Measurements from ENCODE around the gene LAMB3.
"Not testable (repeated sequence)": the region's sequence is repeated elsewhere in the genome, so short reads cannot be mapped to it uniquely, and the experiment has no call there.

LAMB3 gene

DNA sequence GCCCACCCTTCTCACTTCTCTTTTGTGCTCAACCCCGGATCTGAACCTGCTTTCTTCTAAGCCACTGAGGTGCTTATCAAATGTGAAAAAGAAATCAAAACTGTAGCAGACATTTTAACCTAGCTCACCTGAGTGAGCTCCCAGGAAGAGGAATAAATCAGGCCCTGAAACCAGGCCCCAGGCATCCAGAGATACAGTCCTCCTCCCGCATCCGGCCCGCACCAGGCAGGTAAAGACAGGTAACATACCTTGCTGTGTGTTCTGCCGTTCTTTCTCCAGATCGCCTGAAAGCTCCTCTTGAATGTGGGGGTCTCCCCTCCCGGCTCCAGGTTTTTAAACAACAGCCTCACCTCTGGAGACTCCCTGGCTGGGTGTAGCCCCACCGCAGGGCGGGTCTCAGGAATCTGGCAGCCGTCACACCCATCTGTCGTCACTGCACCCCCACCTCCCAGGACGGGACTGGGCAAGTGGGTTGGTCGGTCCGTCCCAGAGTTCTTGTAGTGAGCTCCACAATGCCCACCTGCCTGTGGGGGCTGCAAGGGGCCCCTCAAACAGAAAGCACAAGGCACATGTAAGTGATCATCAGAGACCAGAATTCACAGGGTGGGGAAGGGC lies at the start of gene LAMB3:
Gene LAMB3 (minus strand): TSS at position 305 of the 615 bp plus-strand sequence. CDS start 1,481 bp downstream, outside the sequence.
- Mint-ChIP-seq H3K36me3 (ENCODE audit: low read depth) (no peaks in the 10 kb centered on the region), H3K9me3 (no peaks in the 10 kb centered on the region), H3K27me3 (no peaks in the 10 kb centered on the region), H3K4me3 (no peak within 1 kb of the TSS), H3K4me1 (ENCODE audit: low read depth) (peaks cover 50% of the 10 kb centered on the region), H3K27ac (peak within 1 kb of the TSS; percentile 74)
- no peak for DNase-seq

DNA sequence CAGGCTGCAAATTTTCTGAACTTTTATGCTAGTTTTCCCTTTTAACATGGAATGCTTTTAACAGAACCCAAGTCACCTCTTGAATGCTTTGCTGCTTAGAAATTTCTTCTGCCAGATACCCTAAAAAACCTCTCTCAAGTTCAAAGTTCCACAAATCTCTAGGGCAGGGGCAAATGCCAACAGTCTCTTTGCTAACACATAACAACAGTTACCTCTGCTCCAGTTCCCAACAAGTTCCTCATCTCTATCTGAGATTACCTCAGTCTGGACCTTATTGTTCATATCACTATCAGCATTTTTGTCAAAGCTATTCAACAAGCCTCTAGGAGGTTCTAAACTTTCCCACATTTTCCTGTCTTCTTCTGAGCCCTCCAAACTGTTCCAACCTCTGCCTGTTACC lies 48.5 kb upstream of the LAMB3 start:
- not testable (repeated sequence) for H3K4me3 Mint-ChIP-seq; DNase-seq; H3K9me3 Mint-ChIP-seq; H3K36me3 Mint-ChIP-seq (ENCODE audit: low read depth); H3K27me3 Mint-ChIP-seq
- Mint-ChIP-seq H3K27ac (peak overlapping the region; percentile 8), H3K4me1 (ENCODE audit: low read depth) (peaks cover 54% of the 10 kb centered on the region)

GRCh38 chr1:209697126-209697525 lies 44.9 kb upstream of the LAMB3 start:
- no peak for DNase-seq
- Mint-ChIP-seq H3K4me3 (no peak overlapping the region), H3K9me3 (no peaks in the 10 kb centered on the region), H3K27ac (peak overlapping the region; percentile 37), H3K36me3 (ENCODE audit: low read depth) (no peaks in the 10 kb centered on the region), H3K27me3 (no peaks in the 10 kb centered on the region), H3K4me1 (ENCODE audit: low read depth) (peaks cover 55% of the 10 kb centered on the region)

GRCh38 chr1:209696673-209697072 lies 44.4 kb upstream of the LAMB3 start:
- DNase-seq = no peak
- Mint-ChIP-seq H3K4me3 (no peak overlapping the region), H3K27me3 (no peaks in the 10 kb centered on the region), H3K9me3 (no peaks in the 10 kb centered on the region), H3K4me1 (ENCODE audit: low read depth) (peaks cover 54% of the 10 kb centered on the region), H3K36me3 (ENCODE audit: low read depth) (no peaks in the 10 kb centered on the region), H3K27ac (peak overlapping the region; percentile 47)

- Mint-ChIP-seq H3K4me3 (no peak overlapping the region), H3K4me1 (ENCODE audit: low read depth) (peaks cover 43% of the 10 kb centered on the region)
These were observed 40.7 kb upstream of the LAMB3 start for GRCh38 chr1:209692745-209693504.

GRCh38 chr1:209692296-209692695 lies 40.1 kb upstream of the LAMB3 start:
- Mint-ChIP-seq H3K27me3 (no peaks in the 10 kb centered on the region), H3K9me3 (no peaks in the 10 kb centered on the region), H3K4me1 (ENCODE audit: low read depth) (peaks cover 45% of the 10 kb centered on the region), H3K4me3 (no peak overlapping the region), H3K27ac (peak overlapping the region; percentile 12), H3K36me3 (ENCODE audit: low read depth) (no peaks in the 10 kb centered on the region)
- DNase-seq = no peak

More at GRCh38 chr1:209692745-209693504, 40.7 kb upstream of the LAMB3 start:
- no peaks in the 10 kb centered on the region for H3K9me3 Mint-ChIP-seq
- peak; percentile 74 for DNase-seq
- H3K27ac Mint-ChIP-seq = no peak overlapping the region
- no peaks in the 10 kb centered on the region for H3K27me3 Mint-ChIP-seq
- H3K36me3 Mint-ChIP-seq (ENCODE audit: low read depth) = no peaks in the 10 kb centered on the region

- Mint-ChIP-seq H3K27me3 (no peaks in the 10 kb centered on the region), H3K4me3 (no peak overlapping the region), H3K36me3 (ENCODE audit: low read depth) (no peaks in the 10 kb centered on the region), H3K4me1 (ENCODE audit: low read depth) (peaks cover 45% of the 10 kb centered on the region), H3K9me3 (no peaks in the 10 kb centered on the region), H3K27ac (no peak overlapping the region)
- no peak for DNase-seq
These were observed 39.0 kb upstream of the LAMB3 start for GRCh38 chr1:209691237-209691636.

- Mint-ChIP-seq H3K4me1 (ENCODE audit: low read depth) (peaks cover 53% of the 10 kb centered on the region), H3K36me3 (ENCODE audit: low read depth) (no peaks in the 10 kb centered on the region), H3K4me3 (no peak overlapping the region), H3K9me3 (no peaks in the 10 kb centered on the region), H3K27ac (no peak overlapping the region), H3K27me3 (no peaks in the 10 kb centered on the region)
- no peak for DNase-seq
These were observed 37.3 kb upstream of the LAMB3 start for GRCh38 chr1:209689477-209689876.

GRCh38 chr1:209688746-209689234 lies 36.6 kb upstream of the LAMB3 start:
- H3K36me3 Mint-ChIP-seq (ENCODE audit: low read depth) = no peaks in the 10 kb centered on the region
- no peak for DNase-seq
- H3K27ac Mint-ChIP-seq = no peak overlapping the region
- no peak overlapping the region for H3K4me3 Mint-ChIP-seq
- no peaks in the 10 kb centered on the region for H3K9me3 Mint-ChIP-seq
- peaks cover 50% of the 10 kb centered on the region for H3K4me1 Mint-ChIP-seq (ENCODE audit: low read depth)
- H3K27me3 Mint-ChIP-seq = no peaks in the 10 kb centered on the region

GRCh38 chr1:209686322-209686721 lies 34.1 kb upstream of the LAMB3 start:
- H3K4me1 Mint-ChIP-seq (ENCODE audit: low read depth) = peaks cover 36% of the 10 kb centered on the region
- no peaks in the 10 kb centered on the region for H3K27me3 Mint-ChIP-seq
- H3K4me3 Mint-ChIP-seq = peak overlapping the region; percentile 3
- H3K9me3 Mint-ChIP-seq = no peaks in the 10 kb centered on the region
- no peaks in the 10 kb centered on the region for H3K36me3 Mint-ChIP-seq (ENCODE audit: low read depth)
- H3K27ac Mint-ChIP-seq = peak overlapping the region; percentile 34
- no peak for DNase-seq

DNA sequence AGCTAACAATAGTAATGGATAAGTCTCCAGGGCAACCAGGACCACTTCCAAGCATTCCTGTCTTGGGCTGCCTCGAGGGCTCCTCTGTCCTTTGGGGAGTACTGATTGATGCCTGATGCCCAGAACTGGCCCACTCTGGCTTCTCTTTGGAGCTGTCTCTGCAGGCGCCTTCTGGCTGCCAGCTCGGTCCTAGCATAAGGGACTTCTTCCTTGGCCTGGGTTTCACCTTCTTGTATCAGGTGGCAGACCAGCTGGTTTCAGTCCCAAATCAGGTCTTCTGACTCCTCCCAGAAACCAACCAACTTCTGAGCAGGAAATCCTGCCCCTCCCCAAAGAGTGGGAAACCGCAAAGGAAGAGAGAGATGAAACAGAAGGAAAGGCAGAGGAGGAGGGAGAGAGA lies 33.6 kb upstream of the LAMB3 start:
- Mint-ChIP-seq H3K4me1 (ENCODE audit: low read depth) (peaks cover 36% of the 10 kb centered on the region), H3K36me3 (ENCODE audit: low read depth) (no peaks in the 10 kb centered on the region), H3K27me3 (peaks cover 3% of the 10 kb centered on the region), H3K9me3 (no peaks in the 10 kb centered on the region), H3K27ac (no peak overlapping the region), H3K4me3 (no peak overlapping the region)
- peak; percentile 35 for DNase-seq

DNA sequence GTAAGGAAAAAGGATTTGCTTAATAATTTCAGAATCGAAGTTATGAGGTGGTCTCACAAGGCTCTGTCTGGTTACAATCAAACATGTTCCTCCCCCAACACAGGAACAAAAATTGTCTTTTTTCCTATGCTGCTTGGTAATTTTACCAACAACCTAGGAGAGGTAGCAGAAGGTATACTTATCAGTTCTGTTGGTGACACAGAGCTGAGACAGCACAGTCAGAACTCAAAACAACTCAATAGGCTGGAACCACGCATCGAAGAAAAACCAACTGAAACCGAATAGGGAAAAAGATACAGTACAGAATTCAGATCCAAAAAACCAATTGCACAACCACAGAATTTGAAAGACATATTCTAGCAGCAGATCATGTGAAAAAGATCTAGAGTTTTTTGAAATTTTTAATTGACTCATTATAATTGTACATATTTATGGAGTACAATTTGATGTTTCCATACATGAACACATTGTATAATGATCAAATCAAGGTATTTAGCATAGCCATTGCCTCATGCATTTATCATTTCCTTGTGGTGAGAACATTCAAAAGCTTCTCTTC lies 26.8 kb upstream of the LAMB3 start:
- no peaks in the 10 kb centered on the region for H3K36me3 Mint-ChIP-seq (ENCODE audit: low read depth)
- H3K27me3 Mint-ChIP-seq = peaks cover 47% of the 10 kb centered on the region
- no peak overlapping the region for H3K27ac Mint-ChIP-seq
- no peaks in the 10 kb centered on the region for H3K9me3 Mint-ChIP-seq
- DNase-seq = no peak
- peaks cover 34% of the 10 kb centered on the region for H3K4me1 Mint-ChIP-seq (ENCODE audit: low read depth)
- no peak overlapping the region for H3K4me3 Mint-ChIP-seq

DNA sequence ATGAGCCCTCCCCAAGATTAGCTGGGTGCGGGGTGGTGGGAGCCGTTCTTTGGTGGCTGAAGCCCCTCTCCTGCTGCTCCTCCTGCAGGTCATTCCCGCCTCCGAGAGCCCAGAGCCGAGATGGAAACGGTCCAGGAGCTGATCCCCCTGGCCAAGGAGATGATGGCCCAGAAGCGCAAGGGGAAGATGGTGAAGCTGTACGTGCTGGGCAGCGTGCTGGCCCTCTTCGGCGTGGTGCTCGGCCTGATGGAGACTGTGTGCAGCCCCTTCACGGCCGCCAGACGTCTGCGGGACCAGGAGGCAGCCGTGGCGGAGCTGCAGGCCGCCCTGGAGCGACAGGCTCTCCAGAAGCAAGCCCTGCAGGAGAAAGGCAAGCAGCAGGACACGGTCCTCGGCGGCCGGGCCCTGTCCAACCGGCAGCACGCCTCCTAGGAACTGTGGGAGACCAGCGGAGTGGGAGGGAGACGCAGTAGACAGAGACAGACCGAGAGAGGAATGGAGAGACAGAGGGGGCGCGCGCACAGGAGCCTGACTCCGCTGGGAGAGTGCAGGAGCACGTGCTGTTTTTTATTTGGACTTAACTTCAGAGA lies 23.4 kb upstream of the LAMB3 start:
- Mint-ChIP-seq H3K27me3 (peaks cover 46% of the 10 kb centered on the region), H3K9me3 (no peaks in the 10 kb centered on the region), H3K36me3 (ENCODE audit: low read depth) (no peaks in the 10 kb centered on the region), H3K4me3 (peak overlapping the region; percentile 75), H3K4me1 (ENCODE audit: low read depth) (peaks cover 59% of the 10 kb centered on the region), H3K27ac (peak overlapping the region; percentile 33)
- DNase-seq = peak; percentile 51

DNA sequence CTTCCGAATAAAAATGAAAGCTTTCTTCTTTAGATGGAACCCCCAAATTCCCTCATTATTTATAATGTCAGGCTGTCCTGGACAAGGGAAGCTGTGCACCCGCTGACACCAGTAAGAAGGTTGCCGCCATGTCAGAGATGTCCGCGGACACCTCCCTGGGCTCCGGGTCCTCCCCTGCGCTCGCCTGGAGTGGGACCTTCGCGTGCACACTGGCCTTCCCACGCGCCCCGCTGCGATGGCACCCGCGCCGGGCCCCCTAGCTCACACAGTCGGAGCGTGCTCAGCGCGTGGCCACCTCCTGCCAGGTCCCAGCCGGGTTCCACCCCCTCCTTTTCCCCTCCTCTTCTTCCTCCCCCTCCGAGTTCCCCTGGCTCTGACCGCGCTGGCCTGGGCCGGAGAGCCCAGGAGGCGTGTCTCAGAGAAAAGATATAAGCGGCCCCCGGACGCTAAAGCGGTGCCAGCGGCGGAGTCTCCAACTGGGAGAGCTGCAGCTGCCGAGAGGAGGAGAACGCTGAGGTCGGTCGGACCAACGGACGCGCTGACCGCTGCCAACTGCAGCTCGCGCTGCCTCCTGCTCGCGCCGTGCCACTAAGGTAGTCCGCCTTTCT lies 22.8 kb upstream of the LAMB3 start, which contains the start of gene G0S2:
Gene G0S2 (plus strand): TSS at position 456 of the 608 bp plus-strand sequence. CDS start 273 bp downstream, outside the sequence.
- H3K27ac Mint-ChIP-seq = peak within 1 kb of the TSS; percentile 33

More for the DNA sequence above, 22.8 kb upstream of the LAMB3 start, which contains the start of gene G0S2:
- peak; percentile 68 for DNase-seq
- Mint-ChIP-seq H3K36me3 (ENCODE audit: low read depth) (no peaks in the 10 kb centered on the region), H3K4me1 (ENCODE audit: low read depth) (peaks cover 62% of the 10 kb centered on the region), H3K27me3 (peaks cover 42% of the 10 kb centered on the region), H3K4me3 (peak within 1 kb of the TSS; percentile 75), H3K9me3 (no peaks in the 10 kb centered on the region)
